Tibial nerve (tissue), 3 donors: ENCODE data around the gene CCDC27.

Experiments used
- POLR2A ChIP-seq, 2 donors: fragments of 450-650 bp; IDR thresholded peaks; one replicate each; pipeline ENCODE4 v1.6.1; 2017; ENCODE audit warnings: antibody characterized with exemption in 2 of 2, mild to moderate bottlenecking in 2 of 2, moderate library complexity in 2 of 2
- TF ChIP-seq, protein P1 (sequence below), 5 experiments: fragments of 200-600 bp in 3 of 5; fragments of 450-650 bp in 2 of 5; sonication (generic) in 3 of 5; IDR thresholded peaks; one replicate each; pipeline ENCODE4 v1.5.1; 2016 to 2019; ENCODE audit warnings: antibody characterized with exemption in 5 of 5, mild to moderate bottlenecking in 3 of 5, moderate library complexity in 2 of 5

- TF ChIP-seq, protein P1, sequence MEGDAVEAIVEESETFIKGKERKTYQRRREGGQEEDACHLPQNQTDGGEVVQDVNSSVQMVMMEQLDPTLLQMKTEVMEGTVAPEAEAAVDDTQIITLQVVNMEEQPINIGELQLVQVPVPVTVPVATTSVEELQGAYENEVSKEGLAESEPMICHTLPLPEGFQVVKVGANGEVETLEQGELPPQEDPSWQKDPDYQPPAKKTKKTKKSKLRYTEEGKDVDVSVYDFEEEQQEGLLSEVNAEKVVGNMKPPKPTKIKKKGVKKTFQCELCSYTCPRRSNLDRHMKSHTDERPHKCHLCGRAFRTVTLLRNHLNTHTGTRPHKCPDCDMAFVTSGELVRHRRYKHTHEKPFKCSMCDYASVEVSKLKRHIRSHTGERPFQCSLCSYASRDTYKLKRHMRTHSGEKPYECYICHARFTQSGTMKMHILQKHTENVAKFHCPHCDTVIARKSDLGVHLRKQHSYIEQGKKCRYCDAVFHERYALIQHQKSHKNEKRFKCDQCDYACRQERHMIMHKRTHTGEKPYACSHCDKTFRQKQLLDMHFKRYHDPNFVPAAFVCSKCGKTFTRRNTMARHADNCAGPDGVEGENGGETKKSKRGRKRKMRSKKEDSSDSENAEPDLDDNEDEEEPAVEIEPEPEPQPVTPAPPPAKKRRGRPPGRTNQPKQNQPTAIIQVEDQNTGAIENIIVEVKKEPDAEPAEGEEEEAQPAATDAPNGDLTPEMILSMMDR (IDR thresholded peaks at IDR 0.05), result no peak
- TF ChIP-seq POLR2A (IDR thresholded peaks at IDR 0.05), result no peak
Observed at GRCh38 chr1:3777647-3778589, 25.7 kb downstream of the CCDC27 start.
